ENCODE results near the gene TBC1D22A.

TBC1D22A gene

GRCh38 chr22:46866591-46866990, 104.1 kb downstream of the TBC1D22A start:
- Histone ChIP-seq H3K4me1 (ENCODE audit: insufficient read depth, low read length) (no peaks in the 10 kb centered on the region), H3K9me3 (ENCODE audit: low read length) (peaks cover 11% of the 10 kb centered on the region), H3K27me3 (ENCODE audit: insufficient read depth, low read length) (no peaks in the 10 kb centered on the region), H3K4me3 (ENCODE audit: low read length) (no peak overlapping the region), H2AFZ (ENCODE audit: low read depth, low read length) (no peak overlapping the region), H3K36me3 (ENCODE audit: insufficient read depth, low read length) (no peaks in the 10 kb centered on the region)

DNA sequence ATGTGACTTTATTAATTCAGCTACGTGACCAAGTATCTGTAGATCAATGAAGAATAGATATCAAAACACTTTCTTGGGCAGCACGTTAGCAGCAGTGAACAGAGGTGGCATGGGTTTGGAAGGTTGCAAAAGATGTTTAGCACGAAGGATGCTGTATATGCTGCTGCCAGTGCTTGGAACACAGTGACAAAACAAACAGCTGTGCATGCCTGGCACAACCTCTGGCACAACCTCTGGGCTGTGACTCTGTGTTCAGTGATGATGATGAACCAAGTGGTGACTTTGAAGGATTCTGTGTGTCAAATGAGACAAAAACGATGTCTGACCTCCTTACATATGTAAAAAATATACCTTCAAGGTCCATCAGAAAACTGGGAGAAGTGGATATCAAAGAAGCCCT, 104.7 kb downstream of the TBC1D22A start:
- Histone ChIP-seq H3K9me3 (ENCODE audit: low read length) (peaks cover 9% of the 10 kb centered on the region), H3K4me3 (ENCODE audit: low read length) (no peak overlapping the region)

DNA sequence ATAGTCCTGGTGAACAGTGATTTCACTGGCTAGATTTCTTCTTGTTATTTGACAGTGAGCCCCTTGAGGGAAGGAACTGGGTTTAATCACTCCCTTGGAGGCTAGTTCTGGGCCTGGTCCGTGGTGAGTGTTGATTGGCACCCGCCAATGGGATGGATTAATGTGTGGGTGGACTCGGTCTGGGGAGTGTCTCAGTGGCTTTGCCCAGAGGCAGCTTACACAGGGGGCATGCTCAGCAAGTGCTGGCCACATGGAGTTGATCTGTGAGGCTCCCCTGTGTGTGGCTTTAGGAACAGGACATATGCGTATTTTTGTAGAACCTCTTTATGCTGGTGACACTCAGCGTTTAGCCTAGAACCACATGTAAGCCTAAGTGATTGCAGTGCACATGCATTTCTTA, 106.9 kb downstream of the TBC1D22A start:
- Histone ChIP-seq H3K27me3 (ENCODE audit: insufficient read depth, low read length) (no peaks in the 10 kb centered on the region), H2AFZ (ENCODE audit: low read depth, low read length) (no peak overlapping the region), H3K9me3 (ENCODE audit: low read length) (peaks cover 12% of the 10 kb centered on the region), H3K36me3 (ENCODE audit: insufficient read depth, low read length) (no peaks in the 10 kb centered on the region), H3K4me3 (ENCODE audit: low read length) (no peak overlapping the region), H3K4me1 (ENCODE audit: insufficient read depth, low read length) (peaks cover 3% of the 10 kb centered on the region)

More for the DNA sequence above, 104.7 kb downstream of the TBC1D22A start:
- Histone ChIP-seq H3K4me1 (ENCODE audit: insufficient read depth, low read length) (no peaks in the 10 kb centered on the region), H2AFZ (ENCODE audit: low read depth, low read length) (no peak overlapping the region), H3K27me3 (ENCODE audit: insufficient read depth, low read length) (no peaks in the 10 kb centered on the region), H3K36me3 (ENCODE audit: insufficient read depth, low read length) (no peaks in the 10 kb centered on the region)

- Histone ChIP-seq H2AFZ (ENCODE audit: low read depth, low read length) (no peak overlapping the region), H3K27me3 (ENCODE audit: insufficient read depth, low read length) (no peaks in the 10 kb centered on the region), H3K4me1 (ENCODE audit: insufficient read depth, low read length) (peaks cover 3% of the 10 kb centered on the region), H3K36me3 (ENCODE audit: insufficient read depth, low read length) (no peaks in the 10 kb centered on the region), H3K4me3 (ENCODE audit: low read length) (no peak overlapping the region), H3K9me3 (ENCODE audit: low read length) (peaks cover 12% of the 10 kb centered on the region)
Measured at GRCh38 chr22:46869831-46870441, 107.5 kb downstream of the TBC1D22A start.

DNA sequence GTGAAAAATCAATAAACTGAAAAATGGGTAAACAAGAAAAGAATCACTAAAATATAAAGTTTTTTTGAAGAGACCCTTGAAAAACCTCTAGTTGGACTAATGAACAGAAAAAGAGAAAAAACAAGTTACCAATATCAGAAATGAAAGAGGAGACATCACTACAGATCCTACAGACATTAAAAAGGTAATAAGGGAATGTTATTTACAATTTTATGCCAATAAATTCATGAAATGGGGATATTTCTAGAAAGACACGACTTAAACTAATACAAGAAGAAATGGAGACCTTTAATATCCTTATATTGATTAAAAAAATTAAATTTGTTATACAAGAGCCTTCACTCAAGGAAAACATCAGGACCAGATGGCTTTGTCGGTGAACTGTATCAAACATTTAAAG, 109.4 kb downstream of the TBC1D22A start:
- Histone ChIP-seq H3K36me3 (ENCODE audit: insufficient read depth, low read length) (no peaks in the 10 kb centered on the region), H2AFZ (ENCODE audit: low read depth, low read length) (no peak overlapping the region), H3K4me3 (ENCODE audit: low read length) (no peak overlapping the region), H3K9me3 (ENCODE audit: low read length) (peaks cover 9% of the 10 kb centered on the region), H3K4me1 (ENCODE audit: insufficient read depth, low read length) (peaks cover 3% of the 10 kb centered on the region), H3K27me3 (ENCODE audit: insufficient read depth, low read length) (no peaks in the 10 kb centered on the region)

- Histone ChIP-seq H3K4me3 (ENCODE audit: low read length) (no peak overlapping the region), H3K27me3 (ENCODE audit: insufficient read depth, low read length) (no peaks in the 10 kb centered on the region), H3K36me3 (ENCODE audit: insufficient read depth, low read length) (no peaks in the 10 kb centered on the region), H3K4me1 (ENCODE audit: insufficient read depth, low read length) (peaks cover 3% of the 10 kb centered on the region), H3K9me3 (ENCODE audit: low read length) (peaks cover 9% of the 10 kb centered on the region), H2AFZ (ENCODE audit: low read depth, low read length) (no peak overlapping the region)
Measured at GRCh38 chr22:46875089-46875488, 112.6 kb downstream of the TBC1D22A start.

DNA sequence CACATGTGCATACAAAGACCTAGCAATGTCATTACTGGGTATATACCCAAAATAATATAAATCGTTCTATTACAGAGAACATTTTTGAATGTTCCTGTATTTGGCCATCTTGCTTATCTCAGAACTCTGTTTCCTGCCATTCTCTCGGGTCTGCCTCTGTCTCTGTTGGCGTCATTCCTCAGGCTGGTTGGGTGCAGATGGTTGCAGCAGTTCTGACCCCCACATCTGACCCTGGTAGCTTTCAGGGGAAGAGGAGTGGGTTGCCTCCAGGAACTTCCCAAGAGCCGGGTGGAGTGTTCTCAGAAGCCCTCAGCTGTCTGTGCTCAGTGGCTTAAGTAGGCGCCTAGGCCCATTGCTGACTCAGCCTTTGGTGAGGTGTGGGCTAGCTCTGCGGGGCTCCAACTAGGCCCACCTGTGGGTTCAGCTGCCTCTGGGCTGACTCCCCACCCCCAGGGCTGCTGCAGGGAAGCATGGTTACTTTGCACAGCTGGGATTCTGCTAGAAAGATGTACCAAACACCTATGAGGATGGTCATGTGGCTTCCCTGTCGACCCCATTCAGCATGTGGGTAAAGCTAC, 114.0 kb downstream of the TBC1D22A start:
- Histone ChIP-seq H3K4me1 (ENCODE audit: insufficient read depth, low read length) (peaks cover 3% of the 10 kb centered on the region), H3K9me3 (ENCODE audit: low read length) (peaks cover 5% of the 10 kb centered on the region), H3K27me3 (ENCODE audit: insufficient read depth, low read length) (no peaks in the 10 kb centered on the region), H3K36me3 (ENCODE audit: insufficient read depth, low read length) (no peaks in the 10 kb centered on the region), H3K4me3 (ENCODE audit: low read length) (no peak overlapping the region), H2AFZ (ENCODE audit: low read depth, low read length) (no peak overlapping the region)

DNA sequence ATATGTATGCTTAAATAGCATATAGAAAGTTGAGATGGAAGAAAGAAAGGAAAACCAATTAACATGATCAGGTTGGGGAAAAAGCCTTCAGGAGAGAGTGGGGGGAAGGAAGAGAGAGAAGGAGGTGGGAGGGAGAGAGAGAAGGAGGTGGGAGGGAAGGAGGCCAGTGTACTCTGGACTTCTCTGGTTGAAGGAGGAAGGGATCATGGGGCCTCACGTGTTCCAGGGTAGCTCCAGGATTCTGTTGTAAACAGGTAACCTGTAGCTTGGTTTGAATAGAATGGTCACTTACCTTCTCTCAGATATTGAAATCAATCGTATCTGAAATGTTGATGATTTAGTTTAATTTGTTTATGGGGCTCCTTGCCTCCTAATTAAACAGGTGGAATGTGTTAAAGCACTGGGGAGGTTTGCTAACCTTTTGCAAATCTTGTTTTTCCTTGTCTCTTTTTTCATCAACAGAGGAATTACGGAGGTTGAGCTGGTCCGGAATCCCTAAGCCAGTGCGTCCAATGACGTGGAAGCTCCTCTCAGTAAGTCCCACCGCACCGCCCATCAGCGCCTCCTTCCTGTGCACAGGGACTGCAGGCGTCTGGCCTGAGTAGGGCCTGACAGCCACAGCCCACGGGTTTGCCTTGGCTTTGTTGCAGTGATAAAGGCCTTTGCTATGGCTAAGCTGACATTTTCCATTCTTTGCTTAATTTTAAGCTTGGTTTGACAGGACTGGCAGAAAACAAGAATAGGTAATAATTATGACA, 115.9 kb downstream of the TBC1D22A start:
- no peak overlapping the region for H3K4me3 ChIP-seq (ENCODE audit: low read length)
- H3K27me3 ChIP-seq (ENCODE audit: insufficient read depth, low read length), result no peaks in the 10 kb centered on the region
- H3K36me3 ChIP-seq (ENCODE audit: insufficient read depth, low read length), result no peaks in the 10 kb centered on the region
- H3K9me3 ChIP-seq (ENCODE audit: low read length), result peaks cover 2% of the 10 kb centered on the region
- H2AFZ ChIP-seq (ENCODE audit: low read depth, low read length), result no peak overlapping the region
- H3K4me1 ChIP-seq (ENCODE audit: insufficient read depth, low read length), result peaks cover 2% of the 10 kb centered on the region

DNA sequence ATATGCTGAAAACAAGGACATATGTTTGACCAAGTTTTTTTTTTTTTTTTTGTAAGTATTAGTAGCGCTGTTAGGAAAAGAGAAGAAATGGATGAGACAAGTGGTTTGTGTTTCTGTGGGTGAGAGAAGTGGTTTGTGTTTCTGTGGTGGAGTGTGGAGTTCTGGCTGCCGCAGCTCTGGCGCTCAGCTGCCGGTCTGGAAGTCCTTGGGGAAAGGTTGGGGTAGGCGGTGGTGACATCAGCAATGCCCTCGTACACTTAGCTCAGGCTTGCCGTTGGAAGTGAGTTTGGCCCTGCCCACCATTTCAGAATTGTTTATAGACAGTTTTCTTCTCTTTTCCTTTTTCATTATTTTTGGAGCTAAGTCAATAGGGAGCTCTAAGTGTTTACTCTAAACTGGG, 116.6 kb downstream of the TBC1D22A start:
- Histone ChIP-seq H3K27me3 (ENCODE audit: insufficient read depth, low read length) (no peaks in the 10 kb centered on the region), H3K4me3 (ENCODE audit: low read length) (no peak overlapping the region), H2AFZ (ENCODE audit: low read depth, low read length) (no peak overlapping the region), H3K9me3 (ENCODE audit: low read length) (no peaks in the 10 kb centered on the region), H3K36me3 (ENCODE audit: insufficient read depth, low read length) (no peaks in the 10 kb centered on the region), H3K4me1 (ENCODE audit: insufficient read depth, low read length) (peaks cover 5% of the 10 kb centered on the region)

DNA sequence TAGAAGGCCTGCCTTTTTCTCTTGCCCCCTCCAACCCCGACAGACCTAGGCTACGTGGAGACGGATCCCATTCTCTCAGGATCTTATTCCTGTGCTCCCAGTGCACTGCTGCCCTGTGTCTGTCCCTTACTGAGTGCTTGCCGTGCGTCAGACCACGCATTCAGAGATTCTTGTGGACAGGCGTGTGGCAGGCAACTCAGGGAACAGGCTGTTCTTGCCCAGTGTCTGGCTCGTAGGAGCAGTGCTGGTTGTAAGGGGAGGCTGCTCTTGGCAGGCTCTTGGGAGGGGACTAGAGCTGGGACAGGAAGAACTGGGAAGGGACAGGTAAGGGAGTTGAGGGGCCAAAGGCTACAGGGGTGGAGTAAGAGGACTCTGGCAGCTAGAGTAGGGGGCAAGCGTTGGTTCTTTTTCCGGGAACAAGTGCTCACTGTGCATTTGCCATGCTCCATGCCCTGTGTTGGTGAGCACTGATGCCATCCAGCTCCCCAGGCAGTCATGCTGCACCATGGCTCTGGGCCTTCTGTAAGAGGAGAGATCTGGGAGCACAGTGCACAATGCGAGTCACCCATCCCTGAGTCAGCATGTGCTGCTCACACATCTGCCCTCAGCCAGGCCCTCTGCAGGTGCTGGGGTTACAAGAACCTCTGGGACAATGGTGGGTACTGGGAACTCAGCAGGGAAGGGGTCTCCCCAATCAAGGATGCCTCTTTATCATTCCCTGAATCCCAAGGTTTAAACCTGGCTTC, 119.1 kb downstream of the TBC1D22A start:
- H3K4me3 ChIP-seq (ENCODE audit: low read length), result no peak overlapping the region
- H3K9me3 ChIP-seq (ENCODE audit: low read length), result no peaks in the 10 kb centered on the region
- H3K27me3 ChIP-seq (ENCODE audit: insufficient read depth, low read length), result no peaks in the 10 kb centered on the region
- H3K4me1 ChIP-seq (ENCODE audit: insufficient read depth, low read length), result peaks cover 5% of the 10 kb centered on the region
- H2AFZ ChIP-seq (ENCODE audit: low read depth, low read length), result no peak overlapping the region
- H3K36me3 ChIP-seq (ENCODE audit: insufficient read depth, low read length), result no peaks in the 10 kb centered on the region

- no peaks in the 10 kb centered on the region for H3K36me3 ChIP-seq (ENCODE audit: insufficient read depth, low read length)
- H3K4me3 ChIP-seq (ENCODE audit: low read length), result no peak overlapping the region
- H3K4me1 ChIP-seq (ENCODE audit: insufficient read depth, low read length), result peaks cover 5% of the 10 kb centered on the region
- H3K9me3 ChIP-seq (ENCODE audit: low read length), result no peaks in the 10 kb centered on the region
- H3K27me3 ChIP-seq (ENCODE audit: insufficient read depth, low read length), result no peaks in the 10 kb centered on the region
- no peak overlapping the region for H2AFZ ChIP-seq (ENCODE audit: low read depth, low read length)
Measured at GRCh38 chr22:46883092-46883910, 120.9 kb downstream of the TBC1D22A start.

- Histone ChIP-seq H3K9me3 (ENCODE audit: low read length) (no peaks in the 10 kb centered on the region), H3K27me3 (ENCODE audit: insufficient read depth, low read length) (no peaks in the 10 kb centered on the region), H3K36me3 (ENCODE audit: insufficient read depth, low read length) (no peaks in the 10 kb centered on the region), H2AFZ (ENCODE audit: low read depth, low read length) (no peak overlapping the region), H3K4me3 (ENCODE audit: low read length) (no peak overlapping the region), H3K4me1 (ENCODE audit: insufficient read depth, low read length) (peaks cover 5% of the 10 kb centered on the region)
Measured at GRCh38 chr22:46884365-46884764, 121.9 kb downstream of the TBC1D22A start.
